SHP77 treated with DMSO at 0.1 percent for 48 hours (cell line): ENCODE data around the gene CACNB4.

Experiments used
- DNase-seq: peaks from one replicate; lab custom pipeline; 2025; lab: John Stamatoyannopoulos, UW

CACNB4 gene

DNA sequence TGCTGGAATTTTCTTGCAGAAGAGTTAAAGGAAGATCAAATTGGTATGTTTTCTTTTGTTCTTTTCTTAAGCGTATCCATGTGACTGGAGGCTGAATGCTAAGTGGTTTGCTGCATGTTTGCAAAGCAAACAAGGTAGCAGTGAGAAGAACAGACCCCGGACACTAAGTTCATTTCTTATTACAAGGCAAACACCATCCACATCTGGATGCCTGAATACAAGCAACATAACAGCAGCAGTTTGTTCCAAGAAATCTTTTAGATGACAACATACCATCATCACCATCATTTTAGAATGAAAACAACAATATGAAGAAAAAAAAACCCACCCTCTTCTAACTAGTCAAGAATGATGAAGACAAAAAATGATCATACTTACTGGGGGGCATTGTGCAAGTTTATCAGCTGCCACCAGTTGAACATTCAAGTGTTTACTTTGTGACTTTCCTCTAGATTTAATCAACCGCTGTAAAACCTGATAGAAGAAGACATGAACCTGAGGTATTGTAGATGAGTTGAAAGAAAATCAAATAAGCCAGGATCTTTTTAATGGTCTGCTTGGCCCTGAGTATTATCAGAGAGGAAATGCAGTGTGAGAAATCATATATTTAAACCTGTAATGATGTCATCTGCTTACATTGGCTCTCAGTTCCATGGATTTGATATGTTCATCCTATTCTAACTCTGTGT is 245.6 kb downstream of the CACNB4 start:
- no peak for DNase-seq

GRCh38 chr2:151852260-151853069 is 246.4 kb downstream of the CACNB4 start:
- no peak for DNase-seq

DNA sequence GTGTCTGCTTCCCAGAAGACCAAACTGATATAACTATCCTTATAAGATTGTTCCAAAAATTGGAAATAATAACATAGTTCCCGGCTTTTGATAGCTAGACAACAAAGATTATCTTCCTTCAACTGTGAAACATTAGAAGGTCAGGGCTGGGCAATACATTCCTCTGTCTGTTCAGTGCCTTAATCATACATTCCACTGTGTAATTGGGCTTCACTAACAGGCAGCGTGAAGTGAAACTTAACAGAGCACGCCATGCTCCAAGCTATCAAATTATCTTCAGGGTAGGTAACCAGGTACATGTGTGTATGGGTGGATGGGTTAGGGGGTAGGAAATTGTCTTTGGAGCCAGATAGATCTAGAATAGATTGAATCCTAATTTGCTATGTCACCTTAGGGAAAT is 247.1 kb downstream of the CACNB4 start:
- DNase-seq = no peak

DNA sequence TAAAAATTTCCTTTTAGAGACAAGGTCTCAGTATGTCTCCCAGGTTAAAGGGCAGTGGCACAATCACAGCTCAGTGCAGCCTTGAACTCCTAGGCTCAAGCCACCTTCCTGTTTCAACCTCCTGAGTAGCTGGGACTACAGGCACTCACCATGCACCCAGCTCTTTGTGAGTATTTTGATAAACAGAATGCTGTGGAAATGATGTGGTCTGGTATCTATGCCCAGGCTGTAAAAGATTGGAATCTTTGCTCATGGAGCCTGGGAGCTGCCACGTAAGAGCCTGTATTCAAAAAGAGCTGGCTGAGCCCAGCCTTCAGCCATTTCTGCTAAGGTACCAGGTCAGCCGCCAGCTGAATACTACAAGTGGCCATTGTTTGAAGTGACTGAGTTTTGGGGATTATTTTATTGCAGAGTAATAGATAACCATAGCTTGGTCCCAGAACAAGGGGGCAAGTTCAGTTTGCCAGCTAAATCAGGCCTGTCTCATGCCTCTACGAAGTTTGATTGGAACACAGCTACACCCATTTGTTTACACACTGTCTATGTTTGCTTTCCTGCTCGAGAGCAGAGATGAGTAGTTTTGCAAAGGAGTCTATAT is 249.3 kb downstream of the CACNB4 start:
- peak; percentile 5 for DNase-seq

DNA sequence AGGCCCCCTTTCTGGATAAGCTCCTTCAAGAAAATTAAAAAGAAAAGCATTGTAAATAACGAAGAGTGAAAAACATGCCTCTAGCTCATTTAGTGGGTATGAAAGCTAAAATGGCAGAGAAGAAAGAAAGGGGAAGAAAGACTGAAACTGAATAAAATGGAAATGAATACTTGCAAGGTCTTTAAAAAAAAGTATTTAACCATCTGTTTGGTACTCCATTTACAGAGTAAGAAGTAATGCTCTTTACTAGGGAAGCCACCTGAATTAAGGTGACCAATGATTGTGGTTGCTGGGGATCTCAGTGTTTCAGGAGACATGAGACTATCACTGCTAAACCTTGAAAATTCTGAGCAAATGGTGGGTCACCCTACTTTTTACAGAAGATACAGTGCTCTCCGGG is 253.0 kb downstream of the CACNB4 start:
- no peak for DNase-seq

DNA sequence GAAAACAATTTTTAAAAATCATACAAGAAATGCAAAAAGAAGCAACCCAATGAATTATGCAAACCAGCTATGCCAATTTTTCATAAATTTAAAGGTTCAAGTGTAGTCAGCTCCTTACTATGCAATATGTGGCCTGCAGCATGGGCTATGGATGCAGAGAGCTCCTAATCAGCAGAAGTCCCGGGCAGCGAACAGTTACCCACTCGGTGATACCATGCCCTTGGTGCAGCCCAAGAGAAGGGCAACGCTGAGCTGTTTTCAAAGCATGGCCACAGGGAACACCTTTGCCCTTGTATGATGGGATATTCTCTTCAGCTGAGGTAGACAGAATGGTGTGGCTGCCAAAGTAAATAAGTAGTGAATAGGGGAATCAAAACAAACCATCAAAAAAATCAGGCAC is 253.4 kb downstream of the CACNB4 start:
- no peak for DNase-seq

DNA sequence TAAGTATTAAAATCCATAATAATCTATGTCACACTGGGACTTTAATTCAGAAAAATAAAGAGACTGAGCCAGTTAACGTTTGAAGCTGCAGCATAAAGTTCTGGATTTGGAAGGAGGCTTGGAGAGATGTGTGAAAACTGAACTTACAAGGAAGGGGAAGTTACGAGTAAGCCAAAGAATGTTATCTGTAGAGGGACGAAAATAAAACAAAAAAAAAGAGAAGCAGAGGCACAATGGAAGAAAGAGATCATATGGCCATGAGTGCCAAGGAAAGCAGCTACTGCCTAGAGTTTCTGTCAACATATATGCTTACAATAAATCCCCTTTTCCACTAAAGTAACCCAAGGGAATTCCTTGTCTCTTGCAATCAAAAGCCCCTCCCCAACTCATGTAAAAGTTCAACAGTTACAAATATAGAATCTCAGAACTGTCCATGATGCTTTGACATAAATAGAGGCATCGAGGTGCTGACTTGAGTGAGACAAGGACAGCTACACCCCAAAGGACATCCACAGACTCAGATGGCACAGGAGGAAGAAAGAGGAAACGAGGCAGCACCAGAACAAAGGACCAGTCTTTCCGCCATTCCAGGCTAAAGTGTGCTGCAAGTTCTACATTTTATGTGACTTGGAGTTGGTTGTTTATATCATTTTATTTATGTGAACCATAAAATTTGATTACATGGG is 254.5 kb downstream of the CACNB4 start:
- no peak for DNase-seq

DNA sequence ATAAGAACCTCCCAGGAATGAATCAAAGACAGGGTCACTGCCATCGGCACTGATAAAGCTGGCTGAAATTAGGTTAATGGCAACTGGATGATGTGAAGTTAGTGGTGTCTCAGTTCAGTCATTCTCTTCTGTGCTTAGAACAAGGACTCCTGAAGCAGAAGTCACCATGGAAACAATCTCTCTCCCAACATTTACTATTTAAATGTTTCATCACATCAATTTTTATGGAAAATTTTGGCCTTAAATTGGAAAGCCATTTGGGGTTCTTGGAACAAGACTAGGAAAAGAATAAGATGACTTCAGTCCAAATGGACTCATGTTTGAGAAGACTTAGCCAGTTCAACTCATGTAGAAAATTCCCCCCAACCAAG is 255.2 kb downstream of the CACNB4 start:
- DNase-seq = no peak

- no peak for DNase-seq
Observed at GRCh38 chr2:151842830-151843690, 255.8 kb downstream of the CACNB4 start.

GRCh38 chr2:151841047-151841424 is 257.8 kb downstream of the CACNB4 start:
- DNase-seq = no peak

DNA sequence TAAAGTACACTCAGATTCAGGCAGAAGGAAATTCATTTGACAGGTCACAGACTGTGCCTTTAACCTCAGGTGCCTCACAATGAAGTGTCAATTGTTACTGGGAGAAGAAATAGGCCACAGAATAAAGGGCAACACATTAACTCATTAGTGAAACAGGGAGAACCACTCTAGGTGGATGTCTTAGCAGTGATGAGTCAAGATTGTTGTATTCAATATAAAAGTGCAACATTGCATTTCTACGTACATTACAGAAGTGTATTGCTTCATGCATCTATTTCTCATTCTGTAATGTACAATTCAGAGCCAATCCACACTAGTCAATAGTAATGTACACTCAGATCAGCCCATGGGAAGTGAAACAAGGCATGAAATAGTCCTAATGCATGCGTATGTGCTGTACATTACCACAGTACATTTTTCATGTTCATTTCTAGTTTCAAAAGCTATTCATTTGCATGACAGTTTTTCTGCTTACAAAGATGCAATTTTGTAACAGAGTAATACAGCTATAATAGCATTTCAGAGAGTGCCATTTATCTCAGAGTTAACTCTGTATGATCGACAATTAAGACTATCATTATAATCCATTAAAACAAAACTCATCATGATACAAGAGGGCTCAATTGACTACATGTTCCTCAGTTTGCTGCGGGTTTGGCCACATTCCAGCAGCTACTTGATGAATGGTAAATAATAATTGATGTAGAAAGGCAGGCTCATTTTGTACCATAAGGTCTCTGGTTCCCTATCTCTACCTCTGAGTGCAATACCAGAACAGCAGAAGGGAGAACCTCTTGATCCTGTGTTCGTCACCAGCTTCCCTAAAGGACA is 258.4 kb downstream of the CACNB4 start:
- DNase-seq = no peak

- no peak for DNase-seq
Observed at GRCh38 chr2:151837926-151838325, 260.9 kb downstream of the CACNB4 start.

DNA sequence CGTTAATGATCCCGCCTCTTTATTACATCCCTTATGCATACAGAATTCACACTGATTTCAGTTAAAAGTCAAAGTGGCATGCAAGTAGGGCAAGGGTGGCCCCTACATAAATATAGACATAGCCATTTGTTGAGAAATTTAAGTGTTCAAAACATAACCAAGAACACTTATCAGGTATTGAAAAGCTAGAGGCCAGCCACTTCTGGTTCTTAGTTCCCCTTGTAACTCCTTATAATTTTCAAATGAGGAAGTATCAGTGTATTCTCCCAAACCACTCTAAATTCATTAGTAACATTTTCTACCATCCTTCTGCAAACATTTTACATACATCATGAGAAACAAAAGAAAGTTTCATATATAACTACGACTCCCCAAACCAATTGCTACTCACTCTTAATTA is 264.9 kb downstream of the CACNB4 start:
- DNase-seq = no peak

- DNase-seq = no peak
Observed at GRCh38 chr2:151830961-151831360, 267.9 kb downstream of the CACNB4 start.

DNA sequence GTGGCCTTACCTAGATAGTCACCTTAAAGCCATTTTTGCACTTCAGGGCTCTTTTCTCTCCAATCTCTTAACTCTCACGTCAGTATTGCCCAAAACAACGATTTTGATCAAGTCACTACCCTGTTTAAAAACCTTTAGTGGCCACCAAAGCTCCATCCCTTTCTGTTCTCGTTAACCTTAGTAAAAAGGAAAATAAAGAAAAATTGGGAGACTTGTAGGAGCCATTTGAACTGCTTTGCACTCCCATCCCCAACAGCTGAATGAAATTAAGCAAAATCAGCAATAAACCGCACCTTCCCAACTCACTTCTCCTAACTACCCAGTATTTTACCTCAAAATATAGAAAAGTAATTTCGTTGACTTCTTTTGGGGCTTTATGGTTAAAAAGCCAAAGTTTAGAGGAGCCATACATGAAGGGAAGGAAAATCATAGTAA is 269.9 kb downstream of the CACNB4 start:
- DNase-seq = no peak

GRCh38 chr2:151828143-151828889 is 270.5 kb downstream of the CACNB4 start, which contains the start of gene ARL5A:
Gene ARL5A, minus strand, starts transcription at chr2:151828421. Its CDS starts 245 bp downstream, at chr2:151828176.
- DNase-seq = peak; percentile 67

- no peak for DNase-seq
Observed at GRCh38 chr2:151827564-151828142, 271.2 kb downstream of the CACNB4 start.

DNA sequence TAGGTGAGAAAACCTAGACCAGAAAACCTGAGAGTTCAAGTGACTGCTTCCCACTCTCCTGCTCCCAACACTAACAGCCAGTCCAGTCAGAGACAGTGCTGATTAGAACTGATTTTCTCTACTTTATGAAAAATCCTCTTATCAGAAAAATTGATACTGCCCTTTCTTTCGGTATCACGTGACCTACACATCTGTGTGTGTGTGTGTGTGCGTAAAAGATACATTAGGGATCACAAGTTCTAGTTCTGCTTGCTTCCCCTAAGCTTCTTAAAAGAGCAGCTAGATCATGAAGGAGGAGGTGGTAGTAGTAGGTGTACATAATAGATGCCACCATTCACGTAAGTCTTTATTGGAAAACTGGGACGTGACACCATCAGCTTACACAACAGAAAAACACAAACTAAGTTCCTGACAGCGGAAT is 272.1 kb downstream of the CACNB4 start:
- DNase-seq = no peak

DNA sequence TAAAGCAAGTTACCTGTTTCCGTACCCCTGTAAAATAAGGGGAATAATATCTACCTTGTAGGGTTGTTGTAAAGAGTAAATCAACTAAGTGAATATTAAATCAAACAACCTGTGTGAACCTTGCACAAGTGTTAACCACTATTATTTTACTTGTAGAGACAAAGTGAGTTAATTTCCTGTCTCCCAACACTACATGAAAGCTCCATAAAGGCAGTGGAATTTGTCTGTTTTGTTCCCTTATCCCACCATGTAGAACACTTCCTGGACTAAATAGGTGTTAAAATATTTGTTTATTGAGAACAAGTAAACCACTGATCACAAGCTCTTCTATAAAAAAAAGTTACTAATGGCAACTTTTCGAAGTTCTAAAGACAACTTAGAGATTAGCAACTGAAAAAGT is 274.0 kb downstream of the CACNB4 start:
- DNase-seq = no peak

- DNase-seq = no peak
Observed at GRCh38 chr2:151823651-151824050, 275.2 kb downstream of the CACNB4 start.
